ENCODE measurements around the gene GRIK5. TPM values are rescaled to one million over a fixed set of nuclear protein-coding genes. Genes with fewer than 3 reads are reported as not detected.

GRIK5 gene
- total RNA-seq, 1 experiment from 2014 or later, result not detected

DNA sequence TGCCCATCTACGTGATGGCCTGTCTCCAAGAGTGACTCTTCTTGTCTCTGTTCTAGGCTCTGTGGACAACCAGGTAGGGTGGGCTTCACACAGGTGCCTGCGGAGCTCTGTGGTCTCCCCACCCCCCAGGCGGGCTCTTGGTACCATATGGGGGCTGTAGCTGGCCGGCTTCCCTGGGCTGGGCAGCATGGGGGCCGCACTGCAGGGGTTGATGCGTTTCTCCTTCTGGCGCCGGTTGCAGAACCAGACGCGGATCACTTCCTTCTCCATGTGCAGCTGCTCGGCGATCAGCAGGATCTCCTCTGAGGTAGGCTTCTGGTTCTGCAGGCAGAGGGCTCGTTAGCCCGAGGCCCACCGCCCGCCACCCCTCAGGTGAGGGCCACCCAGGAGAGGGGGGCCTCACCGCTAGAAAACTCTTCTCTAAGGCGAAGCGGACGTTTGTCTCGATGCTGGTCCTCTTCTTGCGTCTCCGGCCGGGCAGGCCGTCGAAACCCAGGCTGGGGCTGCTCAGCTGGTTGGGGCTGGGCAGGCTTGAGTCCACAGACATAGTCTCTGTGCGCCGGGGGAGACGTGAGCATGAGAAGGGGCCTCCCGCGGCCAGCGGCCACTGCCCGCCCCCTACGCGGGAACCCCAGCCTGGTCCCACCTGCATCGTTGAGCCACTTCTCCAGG lies 25.3 kb upstream of the GRIK5 start:
- DNase-seq (ENCODE audit: low read depth), result no peak

DNA sequence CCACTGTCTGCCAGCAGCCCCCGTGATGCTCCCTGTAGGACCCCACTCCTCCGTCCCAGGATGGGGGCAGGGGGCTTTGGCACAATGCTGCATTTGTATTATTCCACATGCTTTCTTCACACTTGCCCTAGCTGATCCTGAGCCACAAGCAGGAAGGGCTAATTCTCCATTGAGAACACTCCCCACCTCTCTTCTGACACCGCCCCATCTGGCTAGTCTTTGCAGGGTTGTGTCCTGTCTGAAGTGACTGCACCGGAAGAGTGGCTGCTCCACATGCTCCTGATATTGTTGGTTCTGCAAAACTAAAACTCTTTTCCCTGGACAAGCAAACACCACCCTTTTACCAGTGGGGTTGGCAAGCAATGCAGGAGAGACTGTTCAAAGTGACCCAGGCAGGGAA lies 23.9 kb upstream of the GRIK5 start:
- no peak for DNase-seq (ENCODE audit: low read depth)

DNA sequence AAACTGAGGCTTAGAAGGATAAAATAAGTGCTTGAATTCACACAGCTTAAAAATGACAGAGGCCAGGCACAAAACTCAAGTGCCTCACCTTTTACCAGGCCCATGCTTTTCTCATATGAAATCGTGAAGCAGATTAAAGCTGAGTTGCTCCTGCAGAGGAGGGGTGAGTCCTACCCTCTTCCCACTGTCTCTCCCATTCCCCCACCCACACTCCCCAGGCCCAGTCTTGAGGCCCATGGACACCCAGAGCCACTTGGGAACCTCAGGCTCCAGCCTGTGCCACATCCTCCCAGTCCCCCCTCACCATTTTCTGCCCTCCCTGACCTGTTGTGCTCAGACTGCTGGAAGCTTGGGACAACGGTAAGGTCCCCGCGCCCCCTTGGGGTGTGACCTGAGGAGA lies 23.5 kb upstream of the GRIK5 start:
- DNase-seq (ENCODE audit: low read depth), result no peak

DNA sequence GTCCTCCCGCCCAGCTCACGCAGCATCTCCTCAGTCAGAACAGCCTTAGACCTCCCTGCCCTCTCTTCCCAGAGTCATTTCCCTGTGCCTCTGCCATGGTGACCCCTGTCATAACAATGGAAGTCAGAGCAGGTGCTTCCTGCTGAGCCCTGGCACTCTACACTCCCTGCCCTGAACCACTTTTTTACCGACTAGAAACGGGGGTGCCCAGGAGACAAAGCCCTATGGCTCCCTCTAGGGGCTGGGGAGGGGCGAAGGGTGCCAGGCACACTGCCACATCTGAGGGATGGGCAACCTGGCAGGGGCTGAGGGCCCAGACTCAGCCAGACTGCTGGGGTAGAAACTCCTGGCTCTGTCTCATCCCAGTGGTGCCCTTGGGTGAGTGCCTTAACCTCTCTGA lies 22.3 kb upstream of the GRIK5 start:
- DNase-seq (ENCODE audit: low read depth), result no peak

DNA sequence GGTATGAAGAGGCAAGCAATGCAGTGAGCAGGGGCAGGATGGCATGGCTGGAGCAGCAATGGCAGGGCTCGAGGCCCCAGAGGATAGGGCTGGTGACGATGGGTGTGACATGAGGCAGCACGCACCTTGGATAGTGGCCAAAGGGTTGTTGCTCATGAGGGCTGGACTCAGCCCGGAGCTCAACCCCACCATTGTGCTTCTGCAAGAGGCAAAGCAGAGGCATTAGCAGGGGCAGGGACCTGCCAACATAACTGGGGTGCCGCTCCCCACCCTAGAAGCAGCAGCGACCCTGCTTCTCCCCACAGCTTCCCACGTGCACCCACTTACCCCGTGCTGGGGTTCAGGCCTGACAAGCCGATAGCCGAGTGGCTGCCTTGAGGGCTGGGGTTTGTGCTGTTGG lies 21.7 kb upstream of the GRIK5 start:
- DNase-seq (ENCODE audit: low read depth), result peak; percentile 52

DNA sequence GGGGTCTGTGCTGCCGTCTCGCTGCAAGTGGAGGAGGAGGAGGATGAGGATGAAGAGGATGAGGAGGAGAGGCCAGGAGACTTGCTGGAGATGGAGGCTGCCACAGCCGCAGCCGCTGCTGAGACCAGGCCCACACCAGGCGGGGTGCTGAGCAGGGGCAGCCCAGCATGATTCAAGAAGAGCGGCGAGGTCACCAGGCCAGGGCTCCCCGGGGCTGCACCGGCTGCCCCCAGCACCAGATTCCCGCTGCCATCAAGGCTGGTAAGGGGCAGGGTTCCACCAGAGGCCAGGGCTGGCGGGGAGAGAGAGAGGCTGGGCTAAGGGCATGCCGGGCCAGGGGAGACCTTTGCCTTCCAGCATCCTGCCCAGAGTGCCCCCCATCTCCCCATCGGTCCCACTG lies 21.3 kb upstream of the GRIK5 start:
- no peak for DNase-seq (ENCODE audit: low read depth)

DNA sequence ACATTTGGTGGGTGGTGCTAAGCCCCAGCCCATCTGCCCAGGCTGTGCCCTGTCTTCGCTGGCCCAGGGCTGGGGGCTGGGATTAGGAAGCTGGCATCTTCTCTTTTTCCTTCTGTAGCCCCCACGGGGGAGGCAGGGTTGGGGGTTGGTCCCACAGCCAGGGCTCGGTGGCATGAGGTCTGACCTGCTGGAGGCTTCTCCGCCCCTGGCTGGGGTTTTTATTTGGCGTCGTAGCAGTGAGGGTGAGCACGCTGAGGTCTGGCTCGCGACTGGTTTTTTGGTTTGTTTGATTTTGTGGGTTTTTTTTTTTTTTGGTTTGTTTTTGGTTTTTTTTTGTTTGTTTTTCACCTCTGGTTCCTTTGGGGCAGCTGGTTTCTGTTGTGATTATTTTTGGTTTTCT lies 20.7 kb upstream of the GRIK5 start:
- DNase-seq (ENCODE audit: low read depth), result no peak

DNA sequence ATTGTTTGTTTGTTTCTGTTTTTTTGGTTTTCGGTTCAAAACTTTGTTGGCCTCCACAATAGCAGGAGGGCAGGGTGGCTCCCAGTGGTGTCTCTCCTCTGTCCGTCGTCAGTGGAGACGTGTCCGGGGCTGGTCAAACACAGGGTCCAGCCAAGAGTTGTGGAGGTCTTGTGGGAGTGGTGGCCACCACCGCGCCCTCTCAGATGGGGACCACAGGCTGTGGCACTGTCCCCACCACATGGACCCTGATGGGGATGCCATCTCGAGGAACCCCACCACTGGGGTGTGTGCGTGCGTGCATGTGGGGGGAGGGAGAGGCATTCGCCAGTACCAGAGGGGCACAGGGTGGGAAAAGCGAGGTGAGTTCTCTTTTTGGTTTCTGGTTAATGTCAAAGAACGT lies 19.8 kb upstream of the GRIK5 start:
- DNase-seq (ENCODE audit: low read depth), result no peak

DNA sequence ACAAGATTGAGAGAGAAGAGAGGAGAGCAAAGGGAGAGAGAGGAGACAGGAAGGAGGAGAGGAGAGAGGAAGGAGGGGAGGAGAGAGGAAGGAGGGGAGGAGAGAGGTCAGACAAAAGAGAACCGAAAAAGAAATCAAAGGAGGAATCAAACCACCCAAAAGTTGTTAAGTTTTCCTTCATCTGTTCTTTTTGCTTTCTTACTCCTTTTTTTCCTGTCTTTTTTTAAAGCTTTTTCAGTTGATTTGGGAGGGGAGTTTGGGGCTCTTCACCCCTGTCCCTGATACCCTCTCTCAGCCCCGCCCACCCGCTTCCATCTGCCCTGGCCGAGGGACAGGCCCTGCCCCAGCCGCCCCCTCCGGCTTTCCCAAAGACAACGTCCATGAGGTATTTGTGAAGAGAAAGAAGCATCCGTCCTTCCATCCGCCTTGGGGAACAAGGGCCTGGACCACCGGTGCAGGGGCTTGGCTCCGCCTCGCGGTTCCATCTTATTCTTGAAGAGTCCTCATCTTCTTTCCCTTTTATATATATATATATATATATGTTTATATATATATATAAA lies 19.3 kb upstream of the GRIK5 start:
- no peak for DNase-seq (ENCODE audit: low read depth)

DNA sequence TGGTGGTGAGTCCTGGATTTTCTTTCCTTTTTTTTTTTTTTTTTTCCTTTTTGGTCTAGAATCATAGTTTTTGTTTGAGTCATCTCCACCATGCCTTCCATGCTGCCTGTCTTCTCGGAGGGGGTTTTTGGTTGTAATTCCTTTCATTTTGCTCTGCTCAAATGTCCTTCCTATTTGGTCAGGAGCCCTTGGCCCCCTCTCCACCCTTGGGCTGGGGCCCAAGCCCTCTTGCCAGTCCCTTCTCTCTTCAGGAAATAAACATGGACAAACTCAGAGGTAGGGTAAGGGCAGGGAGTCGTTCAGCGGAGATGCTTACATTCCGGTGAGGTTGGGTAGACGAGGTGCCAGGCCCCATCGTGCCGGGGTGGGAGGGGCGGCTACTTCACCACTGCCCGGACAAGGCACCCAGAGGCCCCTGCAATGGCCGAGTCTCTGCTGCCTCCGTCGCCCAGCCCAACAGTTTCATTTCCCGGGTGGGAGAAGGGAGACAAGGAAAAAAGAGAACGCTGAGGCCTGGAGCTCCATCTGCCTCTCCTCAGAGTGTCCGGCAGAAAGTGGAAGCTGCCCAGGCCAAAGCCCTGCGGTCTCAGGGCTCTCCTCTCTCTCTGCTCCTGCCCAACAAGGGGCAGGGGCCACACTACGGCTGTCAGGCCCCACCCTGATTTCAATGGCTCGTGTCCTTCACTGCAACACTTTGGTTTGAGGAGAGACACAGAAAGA lies 18.6 kb upstream of the GRIK5 start:
- peak; percentile 82 for DNase-seq (ENCODE audit: low read depth)

DNA sequence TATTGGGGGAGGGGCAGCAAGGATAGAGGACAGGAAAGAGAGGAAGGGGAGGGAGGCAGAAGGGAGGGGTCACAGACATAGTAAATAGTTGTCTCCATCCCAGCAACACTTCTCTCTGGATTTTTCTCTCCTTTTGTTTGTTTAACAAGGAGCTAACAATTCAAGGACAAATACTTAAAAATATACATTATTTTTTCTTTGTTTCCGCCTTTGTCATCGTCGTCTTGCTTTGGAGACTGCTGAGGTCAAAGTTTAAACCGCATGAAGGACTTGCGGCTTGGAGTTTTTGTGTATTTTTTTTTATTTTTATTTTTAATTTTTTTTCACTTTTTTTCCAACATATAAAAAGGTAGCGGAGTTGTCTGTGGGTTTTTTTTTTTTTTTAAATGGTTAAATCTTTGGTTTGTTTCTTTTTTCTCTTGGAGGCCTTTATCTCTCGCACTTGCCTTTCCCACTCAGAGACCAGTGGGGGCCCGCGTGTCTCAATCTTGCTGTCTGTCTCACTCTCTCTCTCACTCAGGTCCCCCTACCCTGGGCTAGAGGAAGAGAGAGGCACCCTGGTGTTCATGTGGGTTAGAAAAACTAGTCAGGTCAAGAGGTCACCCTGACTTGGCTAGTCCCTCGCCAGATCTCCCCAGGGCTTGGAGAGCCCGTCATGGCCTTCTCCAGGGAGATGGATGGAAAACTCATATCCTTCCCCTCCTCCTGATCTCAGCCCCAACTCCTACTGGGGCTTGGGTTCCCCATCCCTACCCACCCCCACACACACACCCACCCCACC lies 17.0 kb upstream of the GRIK5 start:
- peak; percentile 53 for DNase-seq (ENCODE audit: low read depth)

DNA sequence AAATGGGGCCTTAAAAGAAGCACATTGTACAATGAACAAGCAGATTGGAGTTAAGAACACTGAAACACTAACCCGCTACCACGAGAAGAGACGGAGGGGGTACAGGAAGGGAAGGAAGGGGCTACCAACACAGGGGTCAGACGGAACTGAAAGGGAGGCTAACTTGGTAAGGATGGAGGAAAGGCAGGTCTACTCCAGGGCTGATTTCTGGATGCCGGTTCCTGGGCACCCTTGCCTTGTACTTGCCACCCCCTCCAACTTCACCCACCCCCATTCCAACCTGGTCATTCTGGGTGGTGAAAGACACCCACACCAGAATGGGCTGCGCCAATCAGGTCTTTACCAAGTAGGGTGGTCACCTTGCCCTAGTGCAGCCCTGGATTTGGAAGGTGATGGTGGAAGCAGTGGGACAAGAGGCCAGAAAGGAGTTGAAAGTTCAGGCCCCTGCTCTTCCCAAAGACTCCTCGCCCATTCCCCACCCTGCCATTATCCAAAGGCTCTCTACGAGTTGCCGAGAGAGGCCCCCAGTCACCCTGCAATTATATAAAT lies 16.3 kb upstream of the GRIK5 start:
- no peak for DNase-seq (ENCODE audit: low read depth)

DNA sequence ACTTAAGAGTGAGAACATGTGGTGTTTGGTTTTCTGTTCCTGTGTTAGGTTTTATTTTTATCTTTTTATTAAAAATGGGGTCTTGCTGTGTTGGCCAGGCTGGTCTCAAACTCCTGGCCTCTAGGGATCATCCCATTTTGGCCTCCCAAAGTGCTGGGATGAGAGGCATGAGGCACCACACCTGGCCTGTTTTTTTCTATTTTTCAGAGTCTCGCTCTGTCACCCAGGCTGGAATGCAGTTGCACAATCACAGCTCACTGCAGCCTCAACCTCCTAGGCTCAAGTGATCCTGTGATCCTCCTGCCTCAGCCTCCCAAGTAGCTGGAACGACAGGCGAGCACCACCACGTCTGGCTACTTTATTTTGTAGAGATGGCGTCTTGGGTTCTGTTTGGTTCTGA lies 13.5 kb upstream of the GRIK5 start:
- no peak for DNase-seq (ENCODE audit: low read depth)

DNA sequence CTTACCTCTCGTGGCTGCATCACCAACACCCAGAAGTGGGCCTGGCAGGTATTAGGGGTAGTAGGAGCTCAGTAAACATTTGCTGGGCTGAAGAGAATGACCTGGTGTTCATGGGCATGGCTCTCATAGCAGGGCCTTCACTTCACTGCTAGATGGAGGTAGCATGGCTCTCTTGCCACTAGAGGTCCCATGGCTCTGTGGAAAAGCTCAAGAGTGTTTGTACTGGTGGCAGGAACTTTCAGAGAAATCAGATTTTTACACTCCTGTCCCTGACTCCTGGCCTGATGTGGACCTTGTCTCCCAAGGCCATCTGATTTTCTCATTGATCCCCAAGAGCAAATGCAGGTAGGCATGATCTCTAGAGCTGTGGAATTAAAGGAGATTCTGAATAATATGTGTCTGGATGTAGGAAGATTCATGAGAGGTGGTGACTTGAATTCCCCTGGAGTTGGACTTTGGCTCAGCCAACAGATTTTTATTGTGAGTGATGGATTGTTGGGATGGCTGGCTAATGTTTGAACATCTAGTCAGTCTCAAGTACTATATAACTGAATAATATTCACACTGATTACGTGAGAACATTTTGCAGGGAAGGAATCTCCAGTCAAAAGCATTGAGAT lies 11.7 kb upstream of the GRIK5 start:
- DNase-seq (ENCODE audit: low read depth), result peak; percentile 58

DNA sequence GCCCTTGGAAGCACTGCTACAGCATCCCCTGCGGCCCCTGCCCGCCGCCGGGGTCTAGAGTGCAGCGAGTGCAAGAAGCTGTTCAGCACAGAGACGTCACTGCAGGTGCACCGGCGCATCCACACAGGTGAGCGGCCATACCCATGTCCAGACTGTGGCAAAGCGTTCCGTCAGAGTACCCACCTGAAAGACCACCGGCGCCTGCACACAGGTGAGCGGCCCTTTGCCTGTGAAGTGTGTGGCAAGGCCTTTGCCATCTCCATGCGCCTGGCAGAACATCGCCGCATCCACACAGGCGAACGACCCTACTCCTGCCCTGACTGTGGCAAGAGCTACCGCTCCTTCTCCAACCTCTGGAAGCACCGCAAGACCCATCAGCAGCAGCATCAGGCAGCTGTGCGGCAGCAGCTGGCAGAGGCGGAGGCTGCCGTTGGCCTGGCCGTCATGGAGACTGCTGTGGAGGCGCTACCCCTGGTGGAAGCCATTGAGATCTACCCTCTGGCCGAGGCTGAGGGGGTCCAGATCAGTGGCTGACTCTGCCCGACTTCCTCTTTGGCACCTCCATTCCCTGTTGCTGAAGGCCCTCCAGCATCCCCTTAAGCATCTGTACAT lies 10.9 kb upstream of the GRIK5 start:
- DNase-seq (ENCODE audit: low read depth), result no peak

DNA sequence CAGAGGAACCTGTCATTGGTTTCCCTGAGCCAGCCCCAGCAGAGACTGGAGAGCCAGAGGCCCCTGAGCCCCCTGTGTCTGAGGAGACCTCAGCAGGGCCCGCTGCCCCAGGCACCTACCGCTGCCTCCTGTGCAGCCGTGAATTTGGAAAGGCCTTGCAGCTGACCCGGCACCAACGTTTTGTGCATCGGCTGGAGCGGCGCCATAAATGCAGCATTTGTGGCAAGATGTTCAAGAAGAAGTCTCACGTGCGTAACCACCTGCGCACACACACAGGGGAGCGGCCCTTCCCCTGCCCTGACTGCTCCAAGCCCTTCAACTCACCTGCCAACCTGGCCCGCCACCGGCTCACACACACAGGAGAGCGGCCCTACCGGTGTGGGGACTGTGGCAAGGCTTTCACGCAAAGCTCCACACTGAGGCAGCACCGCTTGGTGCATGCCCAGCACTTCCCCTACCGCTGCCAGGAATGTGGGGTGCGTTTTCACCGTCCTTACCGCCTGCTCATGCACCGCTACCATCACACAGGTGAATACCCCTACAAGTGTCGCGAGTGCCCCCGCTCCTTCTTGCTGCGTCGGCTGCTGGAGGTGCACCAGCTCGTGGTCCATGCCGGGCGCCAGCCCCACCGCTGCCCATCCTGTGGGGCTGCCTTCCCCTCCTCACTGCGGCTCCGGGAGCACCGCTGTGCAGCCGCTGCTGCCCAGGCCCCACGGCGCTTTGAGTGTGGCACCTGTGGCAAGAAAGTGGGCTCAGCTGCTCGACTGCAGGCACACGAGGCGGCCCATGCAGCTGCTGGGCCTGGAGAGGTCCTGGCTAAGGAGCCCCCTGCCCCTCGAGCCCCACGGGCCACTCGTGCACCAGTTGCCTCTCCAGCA lies 10.1 kb upstream of the GRIK5 start:
- no peak for DNase-seq (ENCODE audit: low read depth)

DNA sequence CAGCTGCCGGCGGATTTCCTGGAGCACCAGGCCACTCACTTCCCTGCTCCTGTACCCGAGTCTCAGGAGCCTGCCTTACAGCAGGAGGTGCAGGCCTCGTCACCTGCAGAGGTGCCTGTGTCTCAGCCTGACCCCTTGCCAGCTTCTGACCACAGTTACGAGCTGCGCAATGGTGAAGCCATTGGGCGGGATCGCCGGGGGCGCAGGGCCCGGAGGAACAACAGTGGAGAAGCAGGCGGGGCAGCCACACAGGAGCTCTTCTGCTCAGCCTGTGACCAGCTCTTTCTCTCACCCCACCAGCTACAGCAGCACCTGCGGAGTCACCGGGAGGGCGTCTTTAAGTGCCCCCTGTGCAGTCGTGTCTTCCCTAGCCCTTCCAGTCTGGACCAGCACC lies 9.3 kb upstream of the GRIK5 start:
- no peak for DNase-seq (ENCODE audit: low read depth)

DNA sequence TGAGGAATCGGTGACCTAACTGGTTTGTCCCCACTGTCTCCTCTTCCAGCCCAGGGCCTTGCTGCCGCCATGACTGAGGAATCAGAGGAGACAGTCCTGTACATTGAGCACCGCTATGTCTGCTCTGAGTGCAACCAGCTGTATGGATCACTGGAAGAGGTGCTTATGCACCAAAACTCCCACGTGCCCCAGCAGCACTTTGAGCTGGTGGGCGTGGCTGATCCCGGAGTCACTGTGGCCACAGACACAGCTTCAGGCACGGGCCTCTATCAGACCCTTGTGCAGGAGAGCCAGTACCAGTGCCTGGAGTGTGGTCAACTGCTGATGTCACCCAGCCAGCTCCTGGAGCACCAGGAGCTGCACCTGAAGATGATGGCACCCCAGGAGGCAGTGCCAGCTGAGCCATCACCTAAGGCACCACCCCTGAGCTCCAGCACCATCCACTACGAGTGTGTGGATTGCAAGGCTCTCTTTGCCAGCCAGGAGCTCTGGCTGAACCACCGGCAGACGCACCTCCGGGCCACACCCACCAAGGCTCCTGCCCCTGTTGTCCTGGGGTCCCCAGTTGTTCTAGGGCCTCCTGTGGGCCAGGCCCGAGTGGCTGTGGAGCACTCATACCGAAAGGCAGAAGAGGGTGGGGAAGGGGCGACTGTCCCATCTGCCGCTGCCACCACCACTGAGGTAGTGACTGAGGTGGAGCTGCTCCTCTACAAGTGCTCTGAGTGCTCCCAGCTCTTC lies 8.7 kb upstream of the GRIK5 start:
- no peak for DNase-seq (ENCODE audit: low read depth)

DNA sequence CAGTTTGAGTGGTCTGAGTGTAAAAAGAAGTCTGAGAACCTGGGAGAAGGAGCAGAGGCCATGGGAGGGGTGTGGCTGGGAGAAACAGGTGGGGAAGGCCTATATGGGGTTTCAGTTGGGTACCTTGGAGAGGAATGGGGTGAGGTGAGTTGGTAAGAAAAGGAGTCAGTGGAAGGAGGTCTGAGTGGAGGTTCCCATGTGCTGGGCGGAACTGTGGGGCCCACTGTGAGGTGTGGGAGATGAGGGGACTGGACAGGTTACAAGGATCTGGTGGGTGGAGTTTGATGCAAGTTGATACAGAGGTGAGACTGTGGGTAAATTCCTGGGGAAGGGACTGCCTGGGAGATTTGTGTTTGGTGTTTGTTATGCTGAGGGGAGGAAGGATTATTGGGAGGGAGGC lies 8.1 kb upstream of the GRIK5 start:
- no peak for DNase-seq (ENCODE audit: low read depth)

Measured in RPMI7951 (cell line).